Fibroblast of lung (primary cell): ENCODE data around the gene VGLL4. TPM values are rescaled to one million over a fixed set of nuclear protein-coding genes. Genes with fewer than 3 reads are reported as not detected.

Experiments used
- DNase-seq, 2 donors: peaks; one replicate each; pipeline versions ENCODE4 v3.0.0 to v3.0.0-alpha.2; 2010; ENCODE audit warnings: low read depth in 2 of 2
- H2AFZ ChIP-seq: 2 replicates; pipeline ENCODE4 v1.5.1; 2012; ENCODE audit warnings: low read length, control low read depth, inconsistent platforms
- H3K27ac ChIP-seq: 2 replicates; pipeline ENCODE4 v1.5.1; 2011; ENCODE audit warnings: low read length, control low read depth; ENCODE audit not compliant: insufficient read depth
- H3K27me3 ChIP-seq: 2 replicates; pipeline ENCODE4 v1.5.1; 2011; ENCODE audit warnings: mild to moderate bottlenecking, low read length; ENCODE audit not compliant: control insufficient read depth, insufficient read depth
- H3K36me3 ChIP-seq: 2 replicates; pipeline ENCODE4 v1.5.1; 2011; ENCODE audit warnings: low read length; ENCODE audit not compliant: control insufficient read depth, insufficient read depth
- H3K4me1 ChIP-seq: 2 replicates; pipeline ENCODE4 v1.5.1; 2011; ENCODE audit warnings: low read length; ENCODE audit not compliant: control insufficient read depth, insufficient read depth; ENCODE audit errors: extremely low read depth
- H3K4me2 ChIP-seq: 2 replicates; pipeline ENCODE4 v1.5.1; 2011; ENCODE audit warnings: low read length, control low read depth; ENCODE audit not compliant: insufficient read depth; ENCODE audit errors: extremely low read depth
- H3K4me3 ChIP-seq, 4 experiments: fragments of 200-600 bp in 1 of 4; sonication (generic) in 1 of 4; replicated peaks in 1 of 4; 2 replicates each; pipeline ENCODE4 v1.5.1; 2011 to 2016; ENCODE audit warnings: low read length in 4 of 4, low read depth in 3 of 4, mild to moderate bottlenecking in 3 of 4, control low read depth in 2 of 4, inconsistent platforms in 1 of 4, mixed read lengths in 1 of 4; ENCODE audit not compliant: insufficient read depth in 1 of 4; ENCODE audit errors: control extremely low read depth in 1 of 4
- H3K79me2 ChIP-seq: 2 replicates; pipeline ENCODE4 v1.5.1; 2012; ENCODE audit warnings: mild to moderate bottlenecking, low read length, inconsistent platforms; ENCODE audit not compliant: control insufficient read depth, insufficient read depth
- H3K9ac ChIP-seq: 2 replicates; pipeline ENCODE4 v1.5.1; 2011; ENCODE audit warnings: mild to moderate bottlenecking, low read length, control low read depth; ENCODE audit not compliant: insufficient read depth
- H3K9me3 ChIP-seq: 2 replicates; pipeline ENCODE4 v1.5.1; 2012; ENCODE audit warnings: low read depth, low read length; ENCODE audit not compliant: control insufficient read depth, insufficient read depth
- H4K20me1 ChIP-seq: 2 replicates; pipeline ENCODE4 v1.5.1; 2011; ENCODE audit warnings: low read length; ENCODE audit not compliant: control insufficient read depth, insufficient read depth; ENCODE audit errors: extremely low read depth
- EZH2 ChIP-seq: IDR thresholded peaks from 2 replicates; pipeline ENCODE4 v1.5.1; 2012; ENCODE audit warnings: low read length, control low read depth, mild to moderate bottlenecking; ENCODE audit errors: missing control alignments
- polyA plus RNA-seq, 2 donors: library from polyadenylated mRNA; depleted of rRNA in 1 of 2; stranded (reverse) in 1 of 2; unstranded in 1 of 2; fragments of >200 nt; gene quantifications; 2 replicates each; pipeline ENCODE4 v1.2.1, GENCODE V29; 2011 to 2012; ENCODE audit warnings: missing spikeins in 1 of 2
- total RNA-seq: library from RNA; depleted of rRNA; stranded (reverse); fragments of >200 nt; gene quantifications from 2 replicates; pipeline ENCODE4 v1.2.1, GENCODE V29; 2014
- TF ChIP-seq, protein P1 (sequence below), 2 donors: IDR thresholded peaks in 1 of 2; conservative IDR thresholded peaks in 1 of 2; 1 replicate in 1 of 2; 2 replicates in 1 of 2; pipeline ENCODE4 v1.5.1; 2011 to 2012; ENCODE audit warnings: low read length in 2 of 2, control low read depth in 1 of 2, inconsistent platforms in 1 of 2, low read depth in 1 of 2, mild to moderate bottlenecking in 1 of 2

The VGLL4 gene
- total and polyA plus RNA-seq, 2 donors (not counting 1 experiment from before 2014, with no cell fraction given) = 18.4 to 34.7 TPM

DNA sequence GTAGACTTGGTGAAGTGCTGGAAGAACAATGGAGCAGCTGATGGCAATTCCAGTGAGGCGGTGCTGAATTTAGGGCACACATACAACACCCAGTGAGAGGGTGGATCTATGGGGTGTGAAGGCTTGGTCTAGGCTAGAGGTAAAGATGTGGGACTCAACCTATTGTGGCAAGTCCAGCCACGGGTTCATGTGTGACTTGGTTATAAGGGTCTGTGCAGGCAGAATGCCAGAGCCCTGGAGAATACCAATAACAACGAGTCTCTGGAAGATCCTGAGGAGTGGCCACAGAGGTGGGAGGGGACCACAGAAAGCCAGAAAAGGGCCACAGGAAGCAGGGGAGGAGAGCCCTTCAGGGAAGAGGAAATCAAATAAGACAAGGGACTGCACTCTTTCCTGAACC is 55.0 kb downstream of the VGLL4 start:
- TF ChIP-seq EZH2 = no peak
- TF ChIP-seq, protein P1, sequence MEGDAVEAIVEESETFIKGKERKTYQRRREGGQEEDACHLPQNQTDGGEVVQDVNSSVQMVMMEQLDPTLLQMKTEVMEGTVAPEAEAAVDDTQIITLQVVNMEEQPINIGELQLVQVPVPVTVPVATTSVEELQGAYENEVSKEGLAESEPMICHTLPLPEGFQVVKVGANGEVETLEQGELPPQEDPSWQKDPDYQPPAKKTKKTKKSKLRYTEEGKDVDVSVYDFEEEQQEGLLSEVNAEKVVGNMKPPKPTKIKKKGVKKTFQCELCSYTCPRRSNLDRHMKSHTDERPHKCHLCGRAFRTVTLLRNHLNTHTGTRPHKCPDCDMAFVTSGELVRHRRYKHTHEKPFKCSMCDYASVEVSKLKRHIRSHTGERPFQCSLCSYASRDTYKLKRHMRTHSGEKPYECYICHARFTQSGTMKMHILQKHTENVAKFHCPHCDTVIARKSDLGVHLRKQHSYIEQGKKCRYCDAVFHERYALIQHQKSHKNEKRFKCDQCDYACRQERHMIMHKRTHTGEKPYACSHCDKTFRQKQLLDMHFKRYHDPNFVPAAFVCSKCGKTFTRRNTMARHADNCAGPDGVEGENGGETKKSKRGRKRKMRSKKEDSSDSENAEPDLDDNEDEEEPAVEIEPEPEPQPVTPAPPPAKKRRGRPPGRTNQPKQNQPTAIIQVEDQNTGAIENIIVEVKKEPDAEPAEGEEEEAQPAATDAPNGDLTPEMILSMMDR (conservative IDR thresholded peaks at IDR 0.05 in 1 of 2, IDR thresholded peaks at IDR 0.05 in 1 of 2; ENCODE audit: low read depth in 1 of 2, low read length in 2 of 2) = no peak
- Histone ChIP-seq H3K9me3 (no peaks in the 10 kb centered on the region), H3K4me1 (peaks cover 26% of the 10 kb centered on the region), H3K27me3 (no peaks in the 10 kb centered on the region), H4K20me1 (no peaks in the 10 kb centered on the region), H3K4me2 (no peak overlapping the region), H3K4me3 (no peak overlapping the region), H3K36me3 (no peaks in the 10 kb centered on the region), H3K79me2 (peaks cover 76% of the 10 kb centered on the region), H2AFZ (no peak overlapping the region), H3K9ac (no peak overlapping the region), H3K27ac (no peak overlapping the region)
- no peak for DNase-seq

DNA sequence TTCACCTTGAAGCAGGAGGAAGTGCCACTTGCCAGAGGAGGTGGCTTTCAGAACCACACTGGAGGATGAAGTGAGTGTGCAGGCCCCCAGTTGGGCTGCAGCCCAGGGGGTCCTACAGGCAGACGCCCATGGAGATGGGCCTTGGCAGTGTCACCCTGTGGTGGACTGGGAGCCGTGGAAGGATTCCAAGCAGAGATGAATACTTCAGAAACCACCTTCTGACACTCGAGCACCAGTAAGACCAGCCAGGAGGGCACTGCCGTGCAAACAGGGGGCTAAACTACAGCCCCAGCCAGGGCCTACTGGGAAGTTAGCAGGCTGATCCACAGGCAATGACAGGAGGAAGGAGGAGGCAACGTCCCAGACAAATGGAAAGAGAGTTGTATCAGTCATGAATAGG is 55.4 kb downstream of the VGLL4 start:
- no peak overlapping the region for H3K9ac ChIP-seq
- no peaks in the 10 kb centered on the region for H3K9me3 ChIP-seq
- H4K20me1 ChIP-seq = no peaks in the 10 kb centered on the region
- DNase-seq = no peak
- no peaks in the 10 kb centered on the region for H3K27me3 ChIP-seq
- peaks cover 29% of the 10 kb centered on the region for H3K4me1 ChIP-seq
- H2AFZ ChIP-seq = no peak overlapping the region
- no peak overlapping the region for H3K27ac ChIP-seq
- H3K36me3 ChIP-seq = no peaks in the 10 kb centered on the region
- no peak overlapping the region for H3K4me2 ChIP-seq
- peaks cover 76% of the 10 kb centered on the region for H3K79me2 ChIP-seq
- H3K4me3 ChIP-seq = no peak overlapping the region
- TF ChIP-seq, protein P1 (conservative IDR thresholded peaks at IDR 0.05 in 1 of 2, IDR thresholded peaks at IDR 0.05 in 1 of 2; ENCODE audit: low read depth in 1 of 2, low read length in 2 of 2) = no peak
- no peak for TF ChIP-seq EZH2

DNA sequence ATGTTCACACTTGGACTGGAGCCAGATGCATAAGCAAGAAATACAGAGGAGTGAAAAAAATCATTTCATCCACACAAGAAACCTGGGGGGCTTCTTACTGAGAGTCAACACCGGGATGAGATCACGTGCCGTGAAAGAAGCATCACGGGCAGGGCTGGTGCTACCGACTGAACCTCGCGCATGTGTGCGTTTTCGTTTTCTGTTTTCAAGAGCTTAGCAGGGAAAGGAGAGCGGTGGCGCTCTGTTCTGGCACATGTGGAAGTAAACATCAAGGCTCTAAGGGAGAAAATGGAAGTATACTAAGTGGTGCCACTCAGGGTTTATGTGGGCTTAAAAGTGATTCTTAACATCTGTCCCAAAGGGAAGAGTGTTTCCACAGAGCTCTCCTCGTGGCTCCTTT is 55.9 kb downstream of the VGLL4 start:
- H3K27me3 ChIP-seq = no peaks in the 10 kb centered on the region
- no peak overlapping the region for H3K4me3 ChIP-seq
- no peaks in the 10 kb centered on the region for H4K20me1 ChIP-seq
- H3K27ac ChIP-seq = no peak overlapping the region
- TF ChIP-seq, protein P1 (conservative IDR thresholded peaks at IDR 0.05 in 1 of 2, IDR thresholded peaks at IDR 0.05 in 1 of 2; ENCODE audit: low read depth in 1 of 2, low read length in 2 of 2) = no peak
- no peak for TF ChIP-seq EZH2
- no peak overlapping the region for H2AFZ ChIP-seq
- no peak overlapping the region for H3K9ac ChIP-seq
- H3K4me1 ChIP-seq = peaks cover 30% of the 10 kb centered on the region
- no peaks in the 10 kb centered on the region for H3K36me3 ChIP-seq
- no peak for DNase-seq
- H3K79me2 ChIP-seq = peaks cover 76% of the 10 kb centered on the region
- H3K4me2 ChIP-seq = no peak overlapping the region
- H3K9me3 ChIP-seq = no peaks in the 10 kb centered on the region
